Lower lobe of right lung (tissue), 2 donors: Measurements from ENCODE around the gene MAP7D2. TPM values are rescaled to one million over a fixed set of nuclear protein-coding genes. Genes with fewer than 3 reads are reported as not detected.

Experiments
- ATAC-seq, 2 donors: fragments of 200-7000 bp; cut with Tn5 transposase; one replicate each; pipeline ENCODE4 v1.9.1; 2020 to 2022; ENCODE audit warnings: mild to moderate bottlenecking in 2 of 2, moderate library complexity in 2 of 2
- DNase-seq: peaks from one replicate; pipeline ENCODE4 v3.0.0-alpha.2; 2020
- H3K27ac ChIP-seq: fragments of 200-600 bp; one replicate; pipeline ENCODE4 v1.8.0; 2022
- H3K27me3 ChIP-seq: fragments of 200-600 bp; one replicate; pipeline ENCODE4 v1.8.0; 2022; ENCODE audit warnings: low read depth
- H3K36me3 ChIP-seq: fragments of 200-600 bp; one replicate; pipeline ENCODE4 v1.8.0; 2022; ENCODE audit warnings: mild to moderate bottlenecking
- H3K4me1 ChIP-seq: fragments of 200-600 bp; one replicate; pipeline ENCODE4 v1.8.0; 2022
- H3K4me3 ChIP-seq: fragments of 200-600 bp; one replicate; pipeline ENCODE4 v1.8.0; 2022; ENCODE audit warnings: mild to moderate bottlenecking
- H3K9me3 ChIP-seq: fragments of 200-600 bp; one replicate; pipeline ENCODE4 v1.8.0; 2022
- CTCF ChIP-seq: fragments of 200-600 bp; IDR thresholded peaks from one replicate; pipeline ENCODE4 v1.8.0; 2022; ENCODE audit warnings: antibody characterized with exemption, mild to moderate bottlenecking
- intact Hi-C: fragments of 100-400 bp; cut with DNase I; formaldehyde crosslinking; loops from one replicate; pipeline ENCODE4 v1.11.0; 2022
- total RNA-seq: library from RNA; stranded (reverse); fragmentation: NEBNext Ultra II Directional; extraction: Animal tissue kit (Norgen Biotek cat#: 25700); gene quantifications from one replicate; pipeline ENCODE4 v1.2.1, GENCODE V29; 2021
- donor health status: DM: no; HTN: yes; CAD: no; lungs with severe emphysema.

The MAP7D2 gene
- total RNA-seq, 1 donor from 2014 or later, result 0.35 TPM

GRCh38 chrX:20139966-20140365, 23.3 kb upstream of the MAP7D2 start:
- peaks cover 17% of the 10 kb centered on the region for H3K4me1 ChIP-seq
- intact Hi-C loops, result no loop called here
- ATAC-seq (no peak), DNase-seq (no peak)
- no peak overlapping the region for H3K27ac ChIP-seq
- no peaks in the 10 kb centered on the region for H3K27me3 ChIP-seq
- H3K9me3 ChIP-seq, result no peaks in the 10 kb centered on the region
- peak overlapping the region; percentile 72 for H3K4me3 ChIP-seq
- TF ChIP-seq CTCF, result no peak
- peaks cover 35% of the 10 kb centered on the region for H3K36me3 ChIP-seq

DNA sequence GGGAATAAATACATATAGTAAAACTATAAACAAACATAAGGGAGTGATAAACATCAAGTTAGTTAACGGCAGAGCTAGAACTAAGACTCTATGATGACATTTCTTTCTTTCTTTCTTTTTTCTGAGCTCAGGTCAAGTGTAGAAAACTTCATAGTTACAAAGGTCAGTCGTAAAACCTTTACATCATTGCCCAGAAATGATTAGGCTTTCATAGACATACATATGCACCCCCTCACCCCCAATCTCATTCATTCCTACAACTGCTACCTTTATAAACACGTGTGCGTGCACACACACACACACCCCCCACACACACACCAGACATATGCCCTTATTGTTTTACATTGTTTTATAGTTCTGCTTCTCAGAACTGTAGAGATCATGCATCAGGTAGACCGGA, 19.2 kb upstream of the MAP7D2 start:
- no peaks in the 10 kb centered on the region for H3K27me3 ChIP-seq
- ATAC-seq (no peak), DNase-seq (no peak)
- intact Hi-C loops, result no loop called here
- no peak for TF ChIP-seq CTCF
- H3K4me1 ChIP-seq, result peaks cover 17% of the 10 kb centered on the region
- H3K36me3 ChIP-seq, result peaks cover 75% of the 10 kb centered on the region
- H3K4me3 ChIP-seq, result no peak overlapping the region
- H3K9me3 ChIP-seq, result no peaks in the 10 kb centered on the region
- no peak overlapping the region for H3K27ac ChIP-seq

DNA sequence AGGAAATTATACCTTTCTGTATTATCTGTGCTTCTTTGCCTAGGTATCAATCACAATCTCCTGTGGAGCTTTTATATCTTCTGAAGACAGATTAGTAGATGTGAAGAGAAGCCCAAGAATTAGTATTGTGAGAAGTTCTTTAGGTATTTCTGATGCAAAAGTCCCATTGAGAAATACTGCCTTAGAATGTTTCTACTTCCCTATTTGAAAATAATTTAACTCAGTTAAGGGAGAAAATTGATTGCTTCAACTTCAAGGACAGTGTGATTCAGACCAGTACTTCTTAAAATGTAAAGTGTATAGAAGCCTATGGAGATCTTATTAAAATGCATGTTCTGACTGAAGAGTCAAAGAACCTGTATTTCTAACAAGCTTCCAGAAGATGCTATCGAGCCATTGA, 16.0 kb upstream of the MAP7D2 start:
- Histone ChIP-seq H3K4me1 (no peaks in the 10 kb centered on the region), H3K27ac (no peak overlapping the region), H3K27me3 (no peaks in the 10 kb centered on the region), H3K9me3 (no peaks in the 10 kb centered on the region), H3K4me3 (no peak overlapping the region), H3K36me3 (peaks cover 87% of the 10 kb centered on the region)
- TF ChIP-seq CTCF, result no peak
- no peak for DNase-seq
- intact Hi-C loops, result no loop called here
- ATAC-seq, result no peak

DNA sequence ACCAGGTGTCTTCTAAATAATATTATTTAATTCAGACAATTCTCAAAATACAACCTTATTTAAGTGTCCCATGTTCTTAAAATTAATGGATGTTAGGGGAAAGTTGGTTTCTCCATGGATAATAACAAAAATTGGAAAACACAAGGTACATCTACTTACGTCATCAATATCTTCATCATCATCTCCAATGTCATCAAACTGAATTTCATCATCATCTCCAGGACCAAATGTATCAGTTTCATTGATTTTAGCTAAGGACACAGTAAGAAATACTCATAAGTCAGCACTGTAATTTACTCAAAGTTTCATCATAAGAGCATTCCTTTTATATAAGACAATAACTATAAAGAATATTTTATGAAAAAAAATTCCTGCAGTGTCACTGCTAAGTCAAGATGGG, 13.7 kb upstream of the MAP7D2 start:
- no peaks in the 10 kb centered on the region for H3K27me3 ChIP-seq
- H3K9me3 ChIP-seq, result no peaks in the 10 kb centered on the region
- intact Hi-C loops, result no loop called here
- DNase-seq (no peak), ATAC-seq (no peak)
- peaks cover 69% of the 10 kb centered on the region for H3K36me3 ChIP-seq
- no peak overlapping the region for H3K4me3 ChIP-seq
- no peaks in the 10 kb centered on the region for H3K4me1 ChIP-seq
- no peak overlapping the region for H3K27ac ChIP-seq
- no peak for TF ChIP-seq CTCF

- intact Hi-C loops, result no loop called here
- no peak for DNase-seq
- H3K27me3 ChIP-seq, result no peaks in the 10 kb centered on the region
- H3K4me3 ChIP-seq, result no peak overlapping the region
- TF ChIP-seq CTCF, result no peak
- no peaks in the 10 kb centered on the region for H3K9me3 ChIP-seq
- H3K4me1 ChIP-seq, result no peaks in the 10 kb centered on the region
- no peak for ATAC-seq
- no peak overlapping the region for H3K27ac ChIP-seq
- peaks cover 69% of the 10 kb centered on the region for H3K36me3 ChIP-seq
Measured at GRCh38 chrX:20129547-20129946, 12.8 kb upstream of the MAP7D2 start.

DNA sequence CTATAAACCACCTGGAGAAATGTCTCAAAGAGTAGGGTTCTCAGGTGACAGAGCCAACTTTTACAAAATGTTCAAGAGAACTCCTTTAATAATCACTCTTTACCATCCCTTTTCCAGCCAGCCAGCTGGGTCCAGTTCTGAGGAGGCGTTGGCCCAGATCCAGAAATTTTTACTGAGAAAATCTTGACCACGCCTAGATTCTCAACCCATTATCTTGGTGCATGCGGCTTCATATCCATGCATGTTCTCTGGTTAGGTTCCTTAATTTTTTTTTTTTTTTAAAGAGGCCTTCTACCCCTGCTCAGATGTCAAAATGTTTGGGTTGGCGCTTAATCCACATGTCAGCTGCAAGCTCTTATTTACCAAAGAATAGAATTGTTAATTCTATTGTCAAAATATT, 12.0 kb upstream of the MAP7D2 start:
- no peaks in the 10 kb centered on the region for H3K4me1 ChIP-seq
- H3K36me3 ChIP-seq, result peaks cover 61% of the 10 kb centered on the region
- no peaks in the 10 kb centered on the region for H3K9me3 ChIP-seq
- no peak overlapping the region for H3K27ac ChIP-seq
- H3K27me3 ChIP-seq, result no peaks in the 10 kb centered on the region
- H3K4me3 ChIP-seq, result no peak overlapping the region
- ATAC-seq, result no peak
- no peak for TF ChIP-seq CTCF
- DNase-seq, result no peak
- intact Hi-C loops, result no loop called here
